OCI-LY1 (cell line): ENCODE data around the gene SLAMF6.
A peak's percentile ranks its signal among the peaks of the same experiment; 100 is the strongest.

Experiments used
- CTCF ChIP-seq: fragments of 200-600 bp; sonication (generic), shearing (Covaris generic); IDR thresholded peaks from 2 replicates; pipeline ENCODE4 v1.5.1; 2017; ENCODE audit warnings: mild to moderate bottlenecking, antibody characterized with exemption, low read length, moderate library complexity, mixed read lengths
- EZH2 ChIP-seq: fragments of 200-600 bp; sonication (generic), shearing (Covaris generic); IDR thresholded peaks from 2 replicates; pipeline ENCODE4 v1.8.0; 2017; ENCODE audit warnings: borderline replicate concordance, mixed run types, mild to moderate bottlenecking, antibody characterized with exemption, low read length, moderate library complexity, mixed read lengths

DNA sequence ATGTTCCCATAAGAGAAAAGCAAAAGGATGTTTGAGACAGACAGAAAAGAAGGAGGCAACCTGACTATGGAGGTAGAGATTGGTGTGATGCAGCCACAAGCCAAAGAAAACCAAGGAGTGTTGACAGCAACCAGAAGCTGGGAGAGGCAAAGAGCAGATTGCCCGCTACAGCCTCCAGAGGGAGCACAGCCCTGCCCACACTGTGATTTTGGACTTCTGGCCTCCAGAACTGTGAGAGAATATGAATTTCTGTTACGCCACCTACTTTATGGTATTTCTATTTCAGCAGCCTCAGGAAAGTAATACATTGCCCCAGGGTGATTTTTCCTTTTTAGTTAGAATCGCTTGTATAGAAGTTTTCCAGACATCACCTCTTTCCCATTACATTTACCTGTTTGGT, 28.4 kb downstream of the SLAMF6 start:
- TF ChIP-seq CTCF: peak; percentile 29; the same call in 1 of the 2 replicates
- no peak for TF ChIP-seq EZH2
